Activated naive CD8-positive, alpha-beta T cell (primary cell): ENCODE results near the gene BORA.
"Not testable (repeated sequence)": the region's sequence is repeated elsewhere in the genome, so short reads cannot be mapped to it uniquely, and the experiment has no call there.

ENCODE experiments used
- H3K27ac Mint-ChIP-seq: one replicate; pipeline ENCODE4 v1.8.0; 2021; ENCODE audit warnings: mixed read lengths
- H3K27me3 Mint-ChIP-seq: one replicate; pipeline ENCODE4 v1.8.0; 2021; ENCODE audit warnings: mixed read lengths
- H3K36me3 Mint-ChIP-seq: one replicate; pipeline ENCODE4 v1.8.0; 2021; ENCODE audit warnings: mixed read lengths
- H3K4me1 Mint-ChIP-seq: one replicate; pipeline ENCODE4 v1.8.0; 2021; ENCODE audit warnings: low read depth, mixed read lengths
- H3K4me3 Mint-ChIP-seq: one replicate; pipeline ENCODE4 v1.8.0; 2021; ENCODE audit warnings: mild to moderate bottlenecking, mixed read lengths
- H3K9me3 Mint-ChIP-seq: one replicate; pipeline ENCODE4 v1.8.0; 2021; ENCODE audit warnings: low read depth, mixed read lengths

BORA gene

GRCh38 chr13:72727417-72728289 lies at the start of gene BORA, which contains the start of gene MZT1:
BORA (plus strand) TSS chr13:72727923; CDS start chr13:72728941, 1,018 bp downstream.
MZT1 (minus strand) TSS chr13:72727629; CDS start chr13:72727602, 27 bp downstream.
- H3K27ac Mint-ChIP-seq: peak within 1 kb of the TSS; percentile 79
- H3K4me1 Mint-ChIP-seq: peaks cover 43% of the 10 kb centered on the region
- no peaks in the 10 kb centered on the region for H3K27me3 Mint-ChIP-seq
- no peaks in the 10 kb centered on the region for H3K9me3 Mint-ChIP-seq
- peaks cover 8% of the 10 kb centered on the region for H3K36me3 Mint-ChIP-seq
- peak within 1 kb of the TSS; percentile 98 for H3K4me3 Mint-ChIP-seq

GRCh38 chr13:72678312-72678711 lies 49.4 kb upstream of the BORA start:
- Mint-ChIP-seq H3K27ac (no peak overlapping the region), H3K4me1 (no peaks in the 10 kb centered on the region), H3K36me3 (no peaks in the 10 kb centered on the region), H3K27me3 (peaks cover 4% of the 10 kb centered on the region), H3K4me3 (no peak overlapping the region), H3K9me3 (no peaks in the 10 kb centered on the region)

GRCh38 chr13:72680353-72680752 lies 47.4 kb upstream of the BORA start:
- Mint-ChIP-seq H3K27ac (no peak overlapping the region), H3K4me1 (no peaks in the 10 kb centered on the region), H3K36me3 (no peaks in the 10 kb centered on the region), H3K27me3 (peaks cover 5% of the 10 kb centered on the region), H3K9me3 (no peaks in the 10 kb centered on the region), H3K4me3 (no peak overlapping the region)

GRCh38 chr13:72686766-72687165 lies 41.0 kb upstream of the BORA start:
- Mint-ChIP-seq H3K4me1 (no peaks in the 10 kb centered on the region), H3K27ac (no peak overlapping the region), H3K9me3 (no peaks in the 10 kb centered on the region), H3K27me3 (peaks cover 8% of the 10 kb centered on the region), H3K4me3 (no peak overlapping the region), H3K36me3 (no peaks in the 10 kb centered on the region)

GRCh38 chr13:72689181-72689696 lies 38.5 kb upstream of the BORA start:
- Mint-ChIP-seq H3K27ac (no peak overlapping the region), H3K4me1 (no peaks in the 10 kb centered on the region), H3K9me3 (no peaks in the 10 kb centered on the region)

GRCh38 chr13:72692884-72693514 lies 34.7 kb upstream of the BORA start:
- Mint-ChIP-seq H3K27me3 (peaks cover 1% of the 10 kb centered on the region), H3K4me1 (no peaks in the 10 kb centered on the region), H3K27ac (no peak overlapping the region), H3K36me3 (no peaks in the 10 kb centered on the region), H3K9me3 (no peaks in the 10 kb centered on the region), H3K4me3 (no peak overlapping the region)

More at GRCh38 chr13:72689181-72689696, 38.5 kb upstream of the BORA start:
- Mint-ChIP-seq H3K4me3 (no peak overlapping the region), H3K27me3 (peaks cover 5% of the 10 kb centered on the region), H3K36me3 (no peaks in the 10 kb centered on the region)

- H3K9me3 Mint-ChIP-seq: no peaks in the 10 kb centered on the region
- no peak overlapping the region for H3K4me3 Mint-ChIP-seq
- no peaks in the 10 kb centered on the region for H3K36me3 Mint-ChIP-seq
- peaks cover 1% of the 10 kb centered on the region for H3K27me3 Mint-ChIP-seq
- no peaks in the 10 kb centered on the region for H3K4me1 Mint-ChIP-seq
- no peak overlapping the region for H3K27ac Mint-ChIP-seq
Observed at GRCh38 chr13:72693832-72694231, 33.9 kb upstream of the BORA start.

- Mint-ChIP-seq H3K4me1 (no peaks in the 10 kb centered on the region), H3K4me3 (no peak overlapping the region), H3K27me3 (peaks cover 1% of the 10 kb centered on the region), H3K36me3 (no peaks in the 10 kb centered on the region), H3K9me3 (no peaks in the 10 kb centered on the region), H3K27ac (no peak overlapping the region)
Observed at GRCh38 chr13:72694314-72694713, 33.4 kb upstream of the BORA start.

- H3K4me3 Mint-ChIP-seq: no peak overlapping the region
- no peaks in the 10 kb centered on the region for H3K9me3 Mint-ChIP-seq
- H3K4me1 Mint-ChIP-seq: no peaks in the 10 kb centered on the region
- H3K27me3 Mint-ChIP-seq: no peaks in the 10 kb centered on the region
- no peak overlapping the region for H3K27ac Mint-ChIP-seq
- H3K36me3 Mint-ChIP-seq: peaks cover 2% of the 10 kb centered on the region
Observed at GRCh38 chr13:72696579-72696978, 31.1 kb upstream of the BORA start.

- no peaks in the 10 kb centered on the region for H3K9me3 Mint-ChIP-seq
- no peaks in the 10 kb centered on the region for H3K4me1 Mint-ChIP-seq
- peaks cover 2% of the 10 kb centered on the region for H3K36me3 Mint-ChIP-seq
- H3K27me3 Mint-ChIP-seq: no peaks in the 10 kb centered on the region
- H3K4me3 Mint-ChIP-seq: no peak overlapping the region
- H3K27ac Mint-ChIP-seq: no peak overlapping the region
Observed at GRCh38 chr13:72698164-72698563, 29.6 kb upstream of the BORA start.

GRCh38 chr13:72700509-72700908 lies 27.2 kb upstream of the BORA start:
- Mint-ChIP-seq H3K27me3 (no peaks in the 10 kb centered on the region), H3K9me3 (peaks cover 4% of the 10 kb centered on the region), H3K4me1 (no peaks in the 10 kb centered on the region), H3K4me3 (no peak overlapping the region), H3K27ac (no peak overlapping the region), H3K36me3 (peaks cover 4% of the 10 kb centered on the region)

GRCh38 chr13:72716776-72717175 lies 10.9 kb upstream of the BORA start:
- no peak overlapping the region for H3K27ac Mint-ChIP-seq
- no peak overlapping the region for H3K4me3 Mint-ChIP-seq
- H3K36me3 Mint-ChIP-seq: peaks cover 54% of the 10 kb centered on the region
- H3K9me3 Mint-ChIP-seq: peaks cover 4% of the 10 kb centered on the region
- no peaks in the 10 kb centered on the region for H3K27me3 Mint-ChIP-seq
- peaks cover 15% of the 10 kb centered on the region for H3K4me1 Mint-ChIP-seq

- H3K36me3 Mint-ChIP-seq, H3K27me3 Mint-ChIP-seq, H3K27ac Mint-ChIP-seq, H3K9me3 Mint-ChIP-seq: not testable (repeated sequence)
- H3K4me1 Mint-ChIP-seq: peaks cover 44% of the 10 kb centered on the region
- H3K4me3 Mint-ChIP-seq: peak overlapping the region; percentile 98
Observed at GRCh38 chr13:72726185-72726584, 1.5 kb upstream of the BORA start.

- Mint-ChIP-seq H3K36me3 (peaks cover 8% of the 10 kb centered on the region), H3K9me3 (no peaks in the 10 kb centered on the region), H3K4me3 (peak overlapping the region; percentile 98), H3K4me1 (peaks cover 44% of the 10 kb centered on the region), H3K27ac (peak overlapping the region; percentile 79), H3K27me3 (no peaks in the 10 kb centered on the region)
Observed at GRCh38 chr13:72726726-72727416, 852 bp upstream of the BORA start.

GRCh38 chr13:72728290-72728605 lies 525 bp downstream of the BORA start:
- Mint-ChIP-seq H3K4me1 (peaks cover 40% of the 10 kb centered on the region), H3K27ac (peak overlapping the region; percentile 76), H3K36me3 (peaks cover 7% of the 10 kb centered on the region), H3K27me3 (no peaks in the 10 kb centered on the region), H3K4me3 (peak overlapping the region; percentile 98), H3K9me3 (no peaks in the 10 kb centered on the region)
